ENCODE data around the gene KLHL40. TPM values are rescaled to one million over a fixed set of nuclear protein-coding genes. Genes with fewer than 3 reads are reported as not detected.

KLHL40 gene
- polyA plus RNA-seq, 1 experiment: not detected

DNA sequence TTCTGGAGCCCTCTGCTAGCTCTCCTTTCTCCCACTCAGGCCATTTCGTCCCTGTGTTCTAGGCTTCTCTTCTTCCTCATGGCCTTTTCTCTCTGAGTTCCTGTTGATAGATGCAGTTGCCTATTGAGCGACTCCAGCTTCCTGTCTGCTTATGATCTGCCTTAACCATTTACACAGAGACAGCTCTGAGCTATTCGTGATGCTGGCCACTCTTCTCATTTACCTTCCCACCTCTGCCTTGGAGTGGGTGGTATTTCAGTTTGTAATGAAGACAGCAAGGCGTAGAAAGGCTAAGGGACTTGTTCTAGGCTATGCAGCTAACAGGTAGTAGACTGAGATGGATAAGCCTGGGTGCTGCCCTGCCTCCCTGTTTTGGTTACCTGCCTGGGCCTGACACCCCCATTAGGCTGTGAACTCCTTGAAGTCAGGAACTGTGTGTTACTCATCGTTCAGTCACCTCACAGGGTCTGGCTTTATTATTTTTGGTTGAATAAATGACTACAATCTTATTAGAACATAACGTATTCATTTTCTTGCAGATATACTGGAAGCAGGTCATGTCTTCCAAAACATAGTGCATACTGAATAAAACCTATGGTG lies 44.5 kb upstream of the KLHL40 start:
- CTCF ChIA-PET: no interaction called here

DNA sequence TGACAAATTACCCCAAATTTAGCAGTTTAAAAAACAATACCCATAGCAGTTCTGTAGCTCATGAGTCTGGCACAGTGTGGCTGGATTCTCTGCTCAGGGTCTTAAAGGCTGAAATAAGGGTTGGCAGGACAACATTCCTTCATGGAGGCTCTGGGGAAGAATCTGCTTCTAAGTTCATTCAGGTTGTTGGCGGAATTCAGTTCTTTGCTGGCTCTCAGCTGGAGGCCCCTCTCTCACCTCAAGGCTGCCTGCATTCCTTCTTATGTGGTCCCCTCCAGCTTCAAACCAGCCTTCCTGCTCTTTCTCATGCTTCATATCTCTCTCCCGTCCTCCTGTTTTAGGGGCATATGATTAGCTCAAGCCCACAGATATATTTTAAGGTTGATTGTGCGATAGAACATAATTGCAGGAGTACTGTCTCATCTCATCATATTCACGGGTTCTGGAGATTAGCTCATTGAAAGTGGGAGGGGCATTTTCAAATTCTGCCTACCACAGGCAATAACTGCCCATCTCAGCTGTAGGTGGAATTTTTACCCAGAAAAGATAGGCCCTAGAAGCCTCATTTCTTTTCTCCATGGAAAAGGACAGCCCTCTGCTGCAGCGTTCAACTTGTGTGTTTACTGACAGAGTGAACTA lies 37.4 kb upstream of the KLHL40 start:
- POLR2A ChIA-PET: interaction anchor here (1.4 kb wide), 1 partner anchor 48 kb away, joined by 7 read pairs; the partner anchor contains the start of gene NKTR
- H3K27ac ChIP-seq (ENCODE audit: low read depth, low read length): no peak overlapping the region
- CTCF ChIA-PET: interaction anchor here (0.6 to 1.7 kb wide), 4 partner anchors 35 to 132 kb away, joined by 3 to 5 read pairs (median 4); no protein-coding TSS in a partner anchor
- DNase-seq (ENCODE audit: low read depth, low spot score): no peak
- no peak for TF ChIP-seq CTCF (IDR thresholded peaks at IDR 0.05; ENCODE audit: low read depth, low read length)
- H3K4me3 ChIP-seq (ENCODE audit: low read depth, low read length): no peak overlapping the region
- no peaks in the 10 kb centered on the region for H3K27me3 ChIP-seq (ENCODE audit: control insufficient read depth, insufficient read depth, low read length)
- no peaks in the 10 kb centered on the region for H3K9me3 ChIP-seq (ENCODE audit: control insufficient read depth, insufficient read depth, low read length)

More for the DNA sequence above, 44.5 kb upstream of the KLHL40 start:
- TF ChIP-seq CTCF (IDR thresholded peaks at IDR 0.05; ENCODE audit: low read depth, low read length): no peak
- no peaks in the 10 kb centered on the region for H3K9me3 ChIP-seq (ENCODE audit: control insufficient read depth, insufficient read depth, low read length)
- no peaks in the 10 kb centered on the region for H3K27me3 ChIP-seq (ENCODE audit: control insufficient read depth, insufficient read depth, low read length)
- no peak overlapping the region for H3K4me3 ChIP-seq (ENCODE audit: low read depth, low read length)
- POLR2A ChIA-PET: no interaction called here
- no peak overlapping the region for H3K27ac ChIP-seq (ENCODE audit: low read depth, low read length)
- no peak for DNase-seq (ENCODE audit: low read depth, low spot score)

- no peak for DNase-seq (ENCODE audit: low read depth, low spot score)
- Histone ChIP-seq H3K9me3 (ENCODE audit: control insufficient read depth, insufficient read depth, low read length) (no peaks in the 10 kb centered on the region; the same call in 1 of the 2 replicates), H3K27me3 (ENCODE audit: control insufficient read depth, insufficient read depth, low read length) (no peaks in the 10 kb centered on the region), H3K27ac (ENCODE audit: low read depth, low read length) (no peak overlapping the region), H3K4me3 (ENCODE audit: low read depth, low read length) (no peak overlapping the region)
- ChIA-PET CTCF (interaction anchor here (0.8 to 1.7 kb wide), 2 partner anchors 96 to 131 kb away, joined by 3 to 5 read pairs; no protein-coding TSS in a partner anchor), POLR2A (no interaction called here)
- TF ChIP-seq CTCF (IDR thresholded peaks at IDR 0.05; ENCODE audit: low read depth, low read length): no peak
Measured at GRCh38 chr3:42649006-42649405, 36.3 kb upstream of the KLHL40 start.

- Histone ChIP-seq H3K27me3 (ENCODE audit: control insufficient read depth, insufficient read depth, low read length) (no peaks in the 10 kb centered on the region), H3K4me3 (ENCODE audit: low read depth, low read length) (no peak overlapping the region), H3K9me3 (ENCODE audit: control insufficient read depth, insufficient read depth, low read length) (no peaks in the 10 kb centered on the region; the same call in 1 of the 2 replicates), H3K27ac (ENCODE audit: low read depth, low read length) (no peak overlapping the region)
- no peak for TF ChIP-seq CTCF (IDR thresholded peaks at IDR 0.05; ENCODE audit: low read depth, low read length)
- ChIA-PET POLR2A (no interaction called here), CTCF (no interaction called here)
- no peak for DNase-seq (ENCODE audit: low read depth, low spot score)
Measured at GRCh38 chr3:42649783-42650182, 35.6 kb upstream of the KLHL40 start.
